ENCODE measurements around the gene RNF32.

DNA sequence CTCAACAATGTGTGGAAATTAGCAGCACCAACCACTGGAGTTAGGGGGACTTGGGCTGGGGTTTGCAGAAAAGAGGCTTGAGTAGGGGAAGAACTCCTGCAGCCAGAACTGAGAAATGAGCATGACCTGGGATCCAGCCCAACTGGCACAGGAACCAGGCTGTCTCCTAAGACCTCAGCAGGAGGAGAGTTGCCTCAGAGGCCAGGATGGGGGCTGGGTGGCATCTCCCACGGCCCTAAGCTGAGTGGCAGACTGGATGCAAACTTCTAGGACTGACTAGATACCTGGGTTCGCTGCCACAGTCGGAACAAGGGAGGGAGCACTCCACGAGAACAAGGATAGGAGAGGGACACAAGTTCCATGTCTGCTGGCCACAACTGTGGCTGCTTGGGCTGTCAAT lies 62.6 kb downstream of the RNF32 start:
- no peak for TF ChIP-seq TEAD4 (IDR thresholded peaks at IDR 0.05)
- TF ChIP-seq REST (IDR thresholded peaks at IDR 0.05; ENCODE audit: low read depth), result no peak
- TF ChIP-seq EP300 (IDR thresholded peaks at IDR 0.05; ENCODE audit: borderline replicate concordance), result no peak
- no peak for TF ChIP-seq CREB1 (IDR thresholded peaks at IDR 0.05; ENCODE audit: low read depth)

All from Ishikawa (cell line).